Duodenal mucosa (tissue), 2 donors: Measurements from ENCODE around the gene NEDD9.

Experiments used
- H3K27ac ChIP-seq: one replicate; pipeline ENCODE4 v1.7.0; 2013; ENCODE audit warnings: low read depth, low read length
- H3K27me3 ChIP-seq, 2 donors: one replicate each; pipeline ENCODE4 v1.7.0; 2013; ENCODE audit warnings: low read length in 2 of 2, control low read depth in 1 of 2; ENCODE audit not compliant: insufficient read depth in 2 of 2, control insufficient read depth in 1 of 2
- H3K36me3 ChIP-seq, 2 donors: one replicate each; pipeline ENCODE4 v1.7.0; 2013; ENCODE audit warnings: low read length in 2 of 2, control low read depth in 1 of 2; ENCODE audit not compliant: insufficient read depth in 2 of 2, control insufficient read depth in 1 of 2
- H3K4me1 ChIP-seq, 2 donors: one replicate each; pipeline ENCODE4 v1.7.0; 2013; ENCODE audit warnings: low read length in 2 of 2, control low read depth in 1 of 2; ENCODE audit not compliant: insufficient read depth in 2 of 2, control insufficient read depth in 1 of 2
- H3K4me3 ChIP-seq, 2 donors: one replicate each; pipeline ENCODE4 v1.7.0; 2013; ENCODE audit warnings: low read length in 2 of 2, low read depth in 1 of 2
- H3K9ac ChIP-seq, 2 donors: one replicate each; pipeline ENCODE4 v1.7.0; 2013; ENCODE audit warnings: low read length in 2 of 2, low read depth in 1 of 2
- H3K9me3 ChIP-seq, 2 donors: one replicate each; pipeline ENCODE4 v1.7.0; 2013; ENCODE audit warnings: low read length in 2 of 2, control low read depth in 1 of 2; ENCODE audit not compliant: control insufficient read depth in 1 of 2

Gene NEDD9

DNA sequence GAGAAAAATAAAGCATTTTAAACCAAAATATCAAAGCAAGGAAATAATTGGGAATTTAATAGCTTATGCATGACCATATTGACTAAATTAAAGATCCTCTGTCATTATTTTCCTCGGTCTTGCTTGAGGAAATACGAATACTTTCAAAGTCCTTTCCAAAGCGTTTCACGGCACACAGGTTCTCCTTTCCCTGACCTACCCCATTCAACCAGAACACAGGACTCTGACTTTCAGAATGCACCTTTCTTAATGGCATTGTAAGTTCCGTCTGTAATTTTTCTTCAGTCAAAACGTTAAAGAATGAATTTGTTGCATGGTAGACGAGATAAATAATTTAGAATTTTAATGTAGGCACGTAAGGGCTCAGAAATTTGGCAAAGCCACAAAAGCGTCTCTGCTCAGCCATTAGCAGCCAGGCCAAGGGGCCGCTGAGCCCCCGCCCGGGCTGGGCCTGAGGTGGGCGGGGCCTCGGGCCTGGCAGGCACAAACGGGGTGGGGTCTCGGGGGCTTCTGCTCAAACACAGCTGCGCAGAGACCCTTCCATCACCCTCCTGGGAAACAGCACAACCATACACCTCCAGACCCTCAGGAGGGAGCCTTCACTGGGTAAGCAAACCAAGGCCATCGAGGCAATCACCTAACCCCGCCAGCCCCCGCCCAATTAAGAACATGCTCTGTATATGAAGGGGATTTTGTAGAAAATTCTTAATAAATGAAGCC, 3.4 kb downstream of the NEDD9 start:
- Histone ChIP-seq H3K9ac (peak overlapping the region; percentile 36 to 96), H3K27me3 (no peaks in the 10 kb centered on the region), H3K4me1 (peaks cover 24% of the 10 kb centered on the region in 2 donors), H3K36me3 (no peaks in the 10 kb centered on the region), H3K4me3 (peak overlapping the region; percentile 78 to 89), H3K27ac (no peak overlapping the region), H3K9me3 (no peaks in the 10 kb centered on the region)

DNA sequence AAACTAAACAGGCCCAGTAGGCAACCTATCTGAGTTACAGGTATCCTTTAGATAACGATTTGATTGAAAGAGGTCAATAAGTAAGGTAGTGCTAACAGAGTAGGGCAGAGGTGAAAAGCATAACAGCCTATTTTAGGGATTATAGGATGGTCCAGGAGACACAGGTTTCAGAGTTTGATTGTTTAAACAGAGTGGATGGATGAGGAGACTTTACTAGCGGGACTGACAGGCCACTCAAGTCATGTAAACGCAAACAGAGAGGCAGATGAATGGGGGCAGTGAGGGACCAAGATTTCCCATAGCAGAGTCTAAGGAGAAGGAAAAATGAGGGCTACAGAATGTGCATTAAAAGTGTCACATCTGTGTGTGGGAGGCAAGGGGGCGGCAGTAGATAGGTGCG, 4.8 kb downstream of the NEDD9 start:
- Histone ChIP-seq H3K4me1 (peaks cover 17 to 23% of the 10 kb centered on the region in 2 donors), H3K4me3 (no peak overlapping the region)

DNA sequence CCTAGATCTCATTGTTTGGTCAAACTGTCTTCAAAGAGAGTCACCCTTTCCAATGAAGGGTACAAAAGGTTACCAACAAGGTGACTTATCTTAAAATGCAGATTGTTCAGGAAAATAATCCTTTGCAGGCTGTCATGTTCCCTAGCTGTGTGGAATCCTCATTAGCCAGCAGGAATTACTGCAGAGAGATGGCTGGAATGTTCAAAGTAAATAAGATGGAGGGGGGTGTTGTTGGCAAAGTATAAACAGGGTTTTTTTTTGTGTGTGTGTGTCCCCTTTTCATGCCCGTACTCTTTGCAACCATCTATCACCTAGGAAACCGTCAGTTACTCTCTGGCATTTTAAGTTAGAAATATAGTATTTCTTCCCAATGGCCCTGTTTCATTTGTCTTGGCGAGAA, 6.5 kb downstream of the NEDD9 start:
- no peak overlapping the region for H3K27ac ChIP-seq
- H3K9ac ChIP-seq = no peak overlapping the region
- H3K4me3 ChIP-seq = no peak overlapping the region
- H3K4me1 ChIP-seq = peaks cover 22 to 33% of the 10 kb centered on the region in 2 donors
- H3K9me3 ChIP-seq = no peaks in the 10 kb centered on the region
- no peaks in the 10 kb centered on the region for H3K36me3 ChIP-seq
- H3K27me3 ChIP-seq = no peaks in the 10 kb centered on the region

More for the DNA sequence above, 4.8 kb downstream of the NEDD9 start:
- Histone ChIP-seq H3K9me3 (no peaks in the 10 kb centered on the region), H3K9ac (no peak overlapping the region), H3K36me3 (no peaks in the 10 kb centered on the region), H3K27ac (no peak overlapping the region), H3K27me3 (no peaks in the 10 kb centered on the region)

DNA sequence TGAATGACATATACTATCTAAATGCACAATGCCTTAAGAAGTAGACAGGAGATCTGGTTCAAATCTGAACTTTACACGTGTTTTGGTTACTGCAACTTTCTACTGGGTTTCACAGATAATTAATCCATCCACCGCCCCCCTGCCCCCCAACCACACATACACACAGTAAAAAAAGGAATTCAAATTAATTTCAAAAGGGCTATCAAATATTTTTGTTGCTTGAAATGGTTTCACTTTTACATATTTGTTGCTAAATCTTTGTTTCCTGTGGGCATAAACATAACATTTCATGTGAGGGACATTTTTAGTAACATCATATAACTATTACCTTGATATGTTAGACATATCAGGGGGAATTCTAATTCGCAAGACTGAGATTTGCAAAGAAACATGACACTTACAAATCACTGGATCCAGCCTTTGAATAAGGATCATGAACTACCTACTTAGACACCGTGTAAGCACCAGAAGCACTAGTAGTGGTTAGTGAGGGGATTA, 7.5 kb downstream of the NEDD9 start:
- no peaks in the 10 kb centered on the region for H3K9me3 ChIP-seq
- H3K4me1 ChIP-seq = peaks cover 23 to 42% of the 10 kb centered on the region in 2 donors
- H3K4me3 ChIP-seq = peak overlapping the region in 1 of 2 donors; percentile 18
- H3K27ac ChIP-seq = no peak overlapping the region
- H3K27me3 ChIP-seq = no peaks in the 10 kb centered on the region
- H3K9ac ChIP-seq = no peak overlapping the region
- H3K36me3 ChIP-seq = no peaks in the 10 kb centered on the region

DNA sequence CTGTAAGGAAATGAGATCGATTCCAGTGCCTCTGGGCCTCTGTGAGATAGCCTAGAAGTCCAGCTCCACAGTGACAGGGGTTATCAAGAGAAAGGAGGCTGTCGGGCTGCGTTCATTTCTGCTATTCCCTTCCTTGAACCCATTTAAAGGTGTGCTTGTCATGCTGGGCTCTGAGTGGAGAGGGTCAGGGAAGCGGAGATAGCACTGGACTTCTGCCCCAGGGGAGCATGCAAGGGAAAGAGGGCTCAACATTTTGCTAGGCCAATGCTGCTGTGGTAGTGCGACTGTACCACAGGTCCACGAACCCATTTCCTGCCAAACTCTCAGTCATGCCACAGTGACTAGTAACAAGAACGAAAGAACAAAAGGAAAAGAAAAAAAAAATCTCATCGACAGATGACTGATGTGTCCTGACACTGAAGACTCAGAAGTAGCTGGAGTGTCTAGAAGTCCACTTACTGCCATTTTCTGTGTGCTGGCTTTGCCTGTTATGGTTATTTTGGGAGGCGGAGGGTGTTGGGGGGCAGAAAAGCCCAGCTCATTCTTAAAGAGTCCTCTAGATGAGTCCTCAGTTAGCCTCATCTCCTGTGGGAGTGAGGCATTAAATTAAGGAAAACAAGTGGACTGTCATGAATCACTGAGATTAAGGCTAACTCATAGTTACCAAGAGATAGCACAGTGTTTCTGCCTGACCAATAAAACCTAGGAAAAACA, 8.1 kb downstream of the NEDD9 start:
- H3K9ac ChIP-seq = no peak overlapping the region
- peak overlapping the region; percentile 21 for H3K27ac ChIP-seq
- H3K4me1 ChIP-seq = peaks cover 29 to 47% of the 10 kb centered on the region in 2 donors
- H3K36me3 ChIP-seq = no peaks in the 10 kb centered on the region
- peak overlapping the region in 1 of 2 donors; percentile 18 for H3K4me3 ChIP-seq
- no peaks in the 10 kb centered on the region for H3K9me3 ChIP-seq
- no peaks in the 10 kb centered on the region for H3K27me3 ChIP-seq

DNA sequence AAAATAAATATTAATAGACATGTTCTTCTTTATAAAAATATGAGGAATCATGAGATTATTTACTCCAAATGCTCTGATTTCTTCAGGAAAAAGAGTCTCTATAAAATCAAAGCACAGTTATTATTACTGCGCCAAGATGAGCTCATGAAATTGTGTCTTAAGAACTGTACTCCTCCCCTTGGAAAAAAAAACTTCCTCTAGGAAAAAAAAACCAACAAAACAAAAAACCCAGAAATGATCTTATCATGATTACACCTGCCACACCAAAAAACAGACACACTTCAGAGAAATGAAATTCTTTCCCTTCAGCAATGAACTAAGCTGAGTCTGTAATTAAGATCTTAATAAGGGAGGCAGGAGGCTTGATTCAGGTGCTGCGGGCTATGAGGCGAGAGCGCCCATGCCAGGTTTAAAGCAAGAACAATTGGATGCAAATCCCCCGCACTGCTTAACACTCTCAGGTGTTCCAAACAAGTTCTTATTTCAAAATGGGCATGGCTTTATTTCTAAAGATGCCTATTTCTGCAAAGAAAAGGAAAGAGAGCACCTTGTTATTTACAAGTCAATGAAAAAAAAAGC, 9.1 kb downstream of the NEDD9 start:
- no peaks in the 10 kb centered on the region for H3K36me3 ChIP-seq
- H3K27ac ChIP-seq = no peak overlapping the region
- H3K9me3 ChIP-seq = no peaks in the 10 kb centered on the region
- no peaks in the 10 kb centered on the region for H3K27me3 ChIP-seq
- H3K9ac ChIP-seq = no peak overlapping the region
- H3K4me1 ChIP-seq = peaks cover 33 to 54% of the 10 kb centered on the region in 2 donors
- no peak overlapping the region for H3K4me3 ChIP-seq

DNA sequence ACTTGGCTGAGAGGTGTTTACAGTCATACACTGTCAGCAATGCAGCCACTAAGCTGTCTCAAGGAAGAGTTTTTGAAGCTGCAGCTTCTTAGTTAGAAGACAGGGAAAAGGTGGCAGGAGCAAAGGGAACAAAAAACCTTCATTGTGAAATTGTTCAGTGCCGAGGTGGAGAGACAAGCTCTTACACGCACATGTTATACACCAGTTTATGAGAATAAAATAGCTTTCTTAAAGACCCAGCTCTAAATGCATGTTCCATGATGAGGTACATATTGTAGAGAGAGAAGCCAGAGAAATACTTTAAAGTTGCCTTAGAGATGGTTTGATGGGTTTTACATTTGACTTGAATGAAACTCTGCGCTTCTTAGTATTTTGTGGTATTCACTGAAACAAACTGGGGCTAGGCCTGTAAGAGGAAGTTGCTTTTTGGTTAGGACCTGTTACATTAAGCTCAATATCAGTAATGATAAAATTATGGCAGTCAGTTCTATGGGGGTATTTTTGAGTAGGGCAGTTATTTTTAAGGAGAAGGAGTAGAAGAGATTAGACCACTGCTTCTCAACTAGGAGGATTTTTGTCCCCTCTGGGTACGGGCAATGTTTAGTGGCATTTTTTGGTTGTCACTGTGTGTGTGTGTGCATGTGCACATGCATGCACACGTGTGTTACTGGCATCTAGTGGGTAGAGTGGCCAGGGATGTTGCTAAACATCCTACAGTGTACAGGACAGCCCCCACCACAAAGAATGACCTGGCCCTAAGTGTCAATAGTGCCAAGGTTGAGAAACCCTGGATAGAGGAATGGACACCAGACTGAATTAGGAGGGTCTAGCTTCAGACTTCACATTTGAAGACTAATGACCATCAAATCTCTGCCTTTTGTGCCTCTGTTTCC, 9.8 kb downstream of the NEDD9 start:
- Histone ChIP-seq H3K4me1 (peaks cover 40 to 61% of the 10 kb centered on the region in 2 donors), H3K36me3 (no peaks in the 10 kb centered on the region), H3K27ac (no peak overlapping the region), H3K27me3 (no peaks in the 10 kb centered on the region), H3K9me3 (no peaks in the 10 kb centered on the region), H3K9ac (no peak overlapping the region), H3K4me3 (no peak overlapping the region)

DNA sequence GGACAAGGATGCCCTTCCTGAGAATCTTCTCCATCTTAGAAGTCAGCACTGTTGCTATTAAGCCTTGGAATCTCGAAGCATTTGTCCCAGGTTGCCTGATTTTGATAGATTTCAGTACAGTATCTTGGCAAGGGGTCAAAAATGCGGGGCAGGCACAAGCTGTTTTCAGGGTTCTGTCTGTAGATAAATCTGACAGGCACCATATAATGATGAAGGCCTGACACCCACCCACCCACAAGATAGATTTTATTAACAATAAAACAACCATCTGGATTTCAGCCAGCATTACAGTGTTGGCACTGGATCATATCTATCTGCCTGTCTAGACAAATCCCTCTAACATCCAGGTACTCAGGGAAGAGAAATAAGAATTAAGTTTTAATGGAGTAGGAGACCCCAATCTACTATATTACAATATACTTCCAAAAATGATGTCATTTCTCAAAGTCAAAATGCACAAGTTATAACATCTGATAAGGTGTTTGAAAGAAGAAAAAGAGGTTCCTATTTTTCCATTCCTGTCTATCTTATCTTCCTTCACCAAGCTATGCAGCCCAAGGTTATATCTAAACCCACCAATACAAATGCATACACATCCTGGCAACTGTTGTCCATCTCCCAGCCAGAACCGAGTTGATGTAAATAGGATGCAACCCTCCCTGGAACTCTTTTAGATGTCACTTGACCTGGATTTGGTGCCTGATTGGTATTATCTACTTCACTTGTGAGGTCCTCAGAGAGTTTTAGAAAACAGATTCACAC, 10.7 kb downstream of the NEDD9 start:
- H3K4me1 ChIP-seq = peaks cover 47 to 70% of the 10 kb centered on the region in 2 donors
- H3K9ac ChIP-seq = no peak overlapping the region
- no peaks in the 10 kb centered on the region for H3K9me3 ChIP-seq
- no peak overlapping the region for H3K4me3 ChIP-seq
- no peak overlapping the region for H3K27ac ChIP-seq
- no peaks in the 10 kb centered on the region for H3K36me3 ChIP-seq
- H3K27me3 ChIP-seq = no peaks in the 10 kb centered on the region

DNA sequence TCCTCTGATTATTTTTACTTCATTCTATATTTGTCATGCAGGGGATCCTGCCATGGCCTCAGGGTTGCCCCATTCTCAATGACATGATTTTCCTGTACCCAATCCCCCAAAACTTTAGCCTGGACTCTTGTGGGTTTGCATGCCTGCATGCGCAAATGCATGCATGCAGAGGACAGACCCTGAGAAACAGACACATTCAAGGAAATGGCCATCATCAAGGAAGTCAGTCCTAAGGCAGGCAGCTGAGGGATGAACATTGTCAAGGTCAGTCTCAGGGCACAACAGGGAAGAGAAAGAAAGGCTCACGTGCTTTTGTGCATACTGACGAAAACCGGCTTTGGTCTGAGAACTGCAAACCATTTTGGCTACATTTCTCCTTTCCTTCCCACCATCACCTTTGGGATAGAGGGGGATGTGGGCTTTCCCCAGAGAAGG, 13.1 kb downstream of the NEDD9 start:
- H3K9me3 ChIP-seq = no peaks in the 10 kb centered on the region
- H3K36me3 ChIP-seq = peaks cover 0 to 7% of the 10 kb centered on the region in 2 donors
- no peaks in the 10 kb centered on the region for H3K27me3 ChIP-seq
- peak overlapping the region in 1 of 2 donors; percentile 19 for H3K4me3 ChIP-seq
- H3K9ac ChIP-seq = peak overlapping the region in 1 of 2 donors; percentile 50
- peaks cover 65 to 83% of the 10 kb centered on the region in 2 donors for H3K4me1 ChIP-seq
- H3K27ac ChIP-seq = peak overlapping the region; percentile 64
